Effector CD8-positive, alpha-beta T cell (primary cell): Measurements from ENCODE around the gene THEM5.
"Not testable (repeated sequence)": the region's sequence is repeated elsewhere in the genome, so short reads cannot be mapped to it uniquely, and the experiment has no call there.

Experiments used
- DNase-seq: peaks from one replicate; lab custom pipeline; 2025; lab: John Stamatoyannopoulos, UW

The THEM5 gene

DNA sequence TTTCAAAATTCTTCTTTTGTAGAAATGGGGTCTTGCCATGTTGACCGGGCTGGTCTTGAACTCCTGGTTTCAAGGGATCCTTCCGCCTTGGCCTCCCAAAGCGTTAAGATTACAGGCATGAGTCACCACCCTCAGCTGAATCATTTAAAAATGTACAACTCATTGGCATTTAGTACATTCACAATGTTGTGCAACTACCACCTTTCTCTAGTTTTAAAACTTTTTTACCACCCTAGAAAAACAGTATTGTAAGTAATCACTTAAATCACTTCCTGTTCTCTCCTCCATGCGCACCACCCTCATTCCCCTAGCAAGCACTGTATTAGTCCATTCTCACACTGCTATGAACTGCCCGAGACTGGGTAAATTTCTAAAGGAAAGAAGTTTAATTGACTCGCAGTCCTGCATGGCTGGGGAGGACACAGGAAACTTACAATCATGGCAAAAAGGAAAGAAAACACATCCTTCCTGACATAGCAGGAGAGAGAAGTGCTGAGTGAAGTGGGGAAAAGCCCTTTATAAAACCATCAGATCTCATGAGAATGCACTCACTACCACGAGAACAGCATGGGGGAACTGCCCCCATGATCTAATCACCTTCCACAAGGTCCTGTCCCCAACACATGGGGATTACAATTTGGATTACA lies 14.4 kb upstream of the THEM5 start:
- no peak for DNase-seq

DNA sequence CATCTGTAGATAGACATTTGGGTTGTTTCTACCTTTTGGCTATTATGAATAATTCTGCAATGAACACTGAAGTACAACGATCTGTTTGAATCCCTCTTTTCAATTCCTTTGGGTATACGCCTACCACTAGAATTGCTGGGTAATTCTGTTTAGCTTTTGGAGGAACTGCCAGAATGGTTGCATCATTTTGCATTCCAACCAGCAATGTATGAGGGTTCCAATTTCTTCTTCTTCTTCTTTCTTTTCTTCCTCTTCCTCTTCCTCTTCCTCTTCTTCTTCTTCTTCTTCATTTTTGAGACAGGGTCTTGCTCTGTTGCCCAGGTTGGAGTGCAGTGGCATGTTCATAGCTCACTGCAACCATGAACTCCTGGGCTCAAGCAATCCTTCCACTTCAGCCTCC lies 13.8 kb upstream of the THEM5 start:
- DNase-seq, result no peak

DNA sequence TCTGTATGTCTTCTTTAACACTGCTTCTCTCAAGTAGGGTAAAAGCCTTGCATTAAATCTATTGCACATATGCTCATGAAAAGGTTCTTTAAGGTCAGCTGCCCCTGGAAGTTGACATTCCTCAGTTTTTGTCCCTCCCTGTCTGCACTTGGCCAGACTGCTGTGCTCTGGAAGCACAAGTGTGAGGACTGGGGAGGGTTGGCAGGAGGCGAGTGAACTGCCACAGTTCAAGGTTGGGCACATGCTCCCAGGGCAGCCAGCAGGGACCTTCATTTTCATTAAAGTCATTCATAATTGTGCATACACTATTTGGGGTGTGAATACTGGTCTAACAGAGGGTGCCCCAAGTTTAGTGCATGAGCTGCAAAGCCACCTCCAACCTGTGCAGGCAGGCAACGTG lies 10.9 kb upstream of the THEM5 start:
- no peak for DNase-seq

DNA sequence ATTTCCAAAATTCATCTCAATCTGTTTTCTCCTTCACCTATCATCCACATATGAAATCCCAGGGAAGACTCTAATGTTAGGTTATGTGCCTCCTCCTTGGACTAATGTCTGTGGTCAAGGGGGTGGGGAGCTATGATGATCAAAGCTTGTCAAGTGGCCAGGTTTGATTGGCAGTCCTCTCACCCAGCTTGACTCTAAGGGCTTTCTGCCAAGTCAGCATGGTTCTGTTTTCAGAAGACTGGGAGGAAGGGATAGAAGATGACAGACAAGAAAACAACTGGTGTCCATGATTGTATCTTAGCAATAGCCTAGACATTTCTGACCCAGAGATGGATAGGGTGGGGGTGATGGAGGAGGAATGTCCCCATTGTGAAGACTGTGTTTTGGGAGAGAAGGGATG lies 9.1 kb upstream of the THEM5 start:
- no peak for DNase-seq

DNA sequence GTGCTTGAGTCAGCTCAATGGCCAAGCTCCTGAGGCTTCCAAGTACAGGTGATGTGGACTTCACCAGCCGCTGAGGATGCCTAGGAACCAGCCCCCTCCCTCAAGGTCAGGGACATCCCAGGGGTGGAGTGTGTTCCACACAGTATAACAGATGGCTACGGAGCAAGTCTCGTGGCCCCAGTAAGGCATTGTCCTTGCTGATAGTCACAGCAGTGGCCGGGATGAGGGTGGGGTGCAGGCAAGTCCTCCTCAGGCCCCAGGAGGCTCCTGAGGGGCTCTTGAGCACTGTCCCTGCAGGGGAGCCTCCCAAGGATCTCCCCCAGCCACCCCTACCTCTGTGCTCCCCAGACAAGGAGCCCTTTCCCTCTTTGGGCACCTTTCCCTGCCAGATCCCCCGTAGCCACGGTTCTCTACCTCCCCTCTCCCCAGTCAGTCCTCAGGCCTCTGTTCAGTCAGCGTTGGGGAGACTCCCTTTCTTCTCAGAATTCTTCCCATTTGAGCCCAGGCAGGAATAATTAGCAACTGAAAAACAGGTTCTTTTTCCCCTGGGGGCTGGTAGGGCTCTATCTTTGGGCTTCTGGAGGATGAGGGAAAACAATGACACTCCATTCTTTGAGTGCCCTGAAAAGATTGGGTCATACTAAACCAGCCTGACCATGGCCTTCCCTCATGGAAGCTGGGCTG lies 7.1 kb upstream of the THEM5 start:
- DNase-seq, result no peak

DNA sequence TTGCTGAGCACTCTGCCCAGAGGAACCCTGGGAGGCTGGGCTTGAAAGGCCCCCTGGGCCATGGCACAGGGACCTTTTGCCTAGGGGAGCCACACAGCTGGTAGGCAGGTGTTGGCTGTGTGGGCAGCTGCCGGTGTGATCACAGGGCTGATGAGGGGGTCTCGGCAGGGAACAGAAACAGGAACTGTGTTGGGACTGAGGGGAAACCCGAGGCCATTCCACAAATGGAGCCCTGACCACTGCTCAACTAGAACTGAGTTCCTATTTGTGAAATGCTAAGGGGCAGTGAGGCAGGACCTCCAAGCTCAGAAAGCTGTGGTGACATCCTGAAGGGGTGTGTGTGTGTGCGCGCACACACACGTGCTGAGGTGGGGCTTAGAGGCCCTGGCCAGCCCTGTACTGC lies 6.4 kb upstream of the THEM5 start:
- DNase-seq, result no peak

DNA sequence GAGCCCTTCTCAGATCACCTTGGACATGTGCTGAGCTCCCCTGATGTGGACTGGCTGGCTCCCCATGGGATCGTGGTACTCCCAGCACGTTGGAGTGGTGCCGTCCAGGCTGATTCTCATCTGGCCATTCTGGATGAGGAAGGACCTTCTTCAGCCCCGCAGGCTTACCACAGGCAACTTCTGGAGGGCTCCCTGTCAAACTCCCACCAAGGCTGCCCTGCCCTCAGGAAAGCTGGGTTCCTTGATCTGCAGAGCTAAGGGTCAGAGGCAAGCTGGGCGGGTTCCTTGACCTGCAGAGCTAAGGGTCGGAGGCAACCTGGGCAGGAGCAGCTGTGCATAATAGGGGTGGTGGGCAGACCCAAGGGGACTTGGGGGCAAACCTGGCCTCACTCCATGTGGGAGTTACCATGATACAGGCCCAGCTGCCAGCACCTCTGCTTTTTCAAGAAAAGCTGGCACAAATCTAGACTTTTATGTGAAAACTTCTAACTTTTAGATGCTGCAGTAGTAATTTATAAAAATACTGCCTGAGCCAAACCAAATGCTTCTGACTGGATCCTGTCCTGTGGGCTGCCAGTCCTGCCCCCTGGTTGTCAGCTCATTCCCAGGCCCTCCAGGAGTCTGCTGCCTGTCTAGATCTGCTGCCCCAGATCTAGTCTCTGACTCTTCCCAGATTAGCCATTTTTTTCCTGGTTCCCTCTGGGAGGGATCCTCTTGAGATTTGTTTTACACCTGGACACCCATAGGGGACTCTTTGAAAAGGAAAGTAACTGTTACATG lies 5.6 kb upstream of the THEM5 start:
- DNase-seq, result no peak

DNA sequence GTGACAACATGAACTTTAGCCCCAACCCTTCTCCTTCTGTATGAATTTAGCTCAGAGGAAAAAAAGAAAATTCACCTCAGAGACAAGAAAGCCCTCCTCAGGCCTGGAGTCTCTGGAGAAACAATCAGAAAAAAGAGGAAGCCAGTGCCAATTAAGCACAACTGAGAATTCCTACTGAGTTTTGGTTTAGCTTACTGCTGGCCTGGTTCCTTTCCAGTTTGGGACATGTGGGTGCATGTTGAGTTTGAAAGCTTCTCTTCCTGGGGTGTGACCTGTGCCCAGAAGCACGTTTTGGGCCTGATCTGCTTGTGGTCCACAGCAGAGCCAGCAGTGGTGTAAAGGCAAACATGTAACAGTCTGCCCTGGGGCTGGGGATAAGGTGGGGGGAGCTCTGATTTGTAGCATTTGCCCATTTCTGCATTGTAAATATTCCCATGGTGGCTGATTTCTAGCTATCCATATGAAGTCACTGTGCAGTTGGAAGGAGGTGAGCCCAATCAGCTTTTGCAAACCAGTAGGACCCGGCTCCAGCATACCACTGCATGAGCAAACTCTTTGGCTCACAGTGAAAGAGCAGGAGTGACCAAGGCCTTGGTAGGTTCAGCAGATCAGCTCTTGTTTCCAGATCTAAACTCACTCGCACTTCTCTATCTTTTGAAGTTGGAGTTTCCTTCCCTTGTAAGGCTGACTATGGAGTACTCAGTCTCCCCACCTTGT lies 4.7 kb upstream of the THEM5 start:
- no peak for DNase-seq

DNA sequence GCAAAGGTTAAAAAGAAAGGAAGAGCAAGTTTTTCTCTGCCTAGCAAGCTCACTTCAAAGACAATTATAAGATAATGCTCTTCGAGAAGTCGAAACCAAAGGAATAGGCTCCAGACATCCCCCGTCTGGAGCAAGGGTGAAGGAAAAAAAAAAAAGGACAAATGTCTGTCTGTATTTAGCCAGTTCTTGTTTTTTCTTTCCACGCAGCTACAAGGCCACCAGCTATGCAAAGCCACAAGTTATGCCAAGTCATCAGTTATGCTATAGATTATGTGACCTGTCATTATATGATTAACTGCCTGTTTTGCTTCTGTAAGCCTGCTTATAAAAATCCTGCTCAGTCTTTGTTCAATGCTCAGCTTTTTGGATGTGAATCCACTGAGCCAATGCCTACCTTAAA lies 2.4 kb upstream of the THEM5 start:
- no peak for DNase-seq

DNA sequence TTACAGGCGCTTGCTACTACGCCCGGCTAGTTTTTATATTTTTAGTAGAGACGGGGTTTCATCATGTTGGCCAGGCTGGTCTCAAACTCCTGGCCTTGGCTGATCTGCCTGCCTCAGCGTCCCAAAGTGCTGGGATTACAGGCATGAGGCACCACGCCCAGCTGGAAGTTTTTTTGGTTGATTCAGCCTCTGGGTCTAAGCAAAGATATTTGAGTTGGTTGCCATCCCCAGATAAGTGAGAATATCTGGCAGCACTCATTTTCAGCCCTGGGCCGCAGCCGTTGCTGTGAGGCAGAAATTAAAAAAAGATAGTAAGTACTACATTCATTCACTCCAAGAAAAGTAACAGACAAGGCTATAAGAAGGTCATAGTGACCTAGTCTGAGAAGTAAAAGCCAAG lies 2.0 kb upstream of the THEM5 start:
- not testable (repeated sequence) for DNase-seq

DNA sequence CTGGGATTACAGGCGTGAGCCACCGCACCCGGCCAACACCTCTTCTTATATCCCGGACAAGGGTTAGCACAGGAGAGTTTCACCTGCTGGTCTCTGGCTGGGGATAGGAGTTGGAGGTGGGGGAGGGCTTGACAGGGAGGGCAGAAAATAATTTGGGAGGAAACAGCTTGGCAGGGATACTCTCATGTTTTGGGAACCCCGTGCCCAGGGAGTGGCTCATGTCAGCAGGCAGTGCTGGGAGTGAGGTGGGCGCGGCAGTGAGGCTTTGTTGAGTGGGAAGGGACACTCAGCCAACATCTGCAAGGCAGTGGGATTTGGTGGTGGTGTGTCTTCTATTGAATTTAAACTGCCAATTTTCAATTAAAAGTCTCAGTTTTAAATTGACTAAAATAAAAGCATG lies 1.1 kb upstream of the THEM5 start:
- DNase-seq, result no peak

DNA sequence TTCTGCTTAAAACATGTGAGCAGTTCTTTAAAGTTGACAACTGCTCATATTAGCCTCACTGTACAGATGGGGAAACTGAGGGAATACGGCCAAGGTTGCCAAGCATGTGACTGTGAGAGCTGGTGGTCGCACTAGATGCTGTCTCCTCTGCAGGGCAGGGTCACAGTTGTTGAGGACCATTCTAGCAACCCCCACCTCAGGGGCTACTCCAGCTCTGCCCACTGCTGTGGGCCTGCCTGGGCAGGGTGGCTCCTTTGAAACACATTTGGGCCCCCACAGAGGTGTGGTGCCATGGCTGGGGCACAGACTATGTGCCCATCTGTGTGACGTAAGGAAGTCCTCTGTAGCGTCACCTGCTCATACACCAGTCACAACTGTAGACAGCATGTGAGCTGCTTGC lies 779 bp downstream of the THEM5 start:
- DNase-seq, result no peak

DNA sequence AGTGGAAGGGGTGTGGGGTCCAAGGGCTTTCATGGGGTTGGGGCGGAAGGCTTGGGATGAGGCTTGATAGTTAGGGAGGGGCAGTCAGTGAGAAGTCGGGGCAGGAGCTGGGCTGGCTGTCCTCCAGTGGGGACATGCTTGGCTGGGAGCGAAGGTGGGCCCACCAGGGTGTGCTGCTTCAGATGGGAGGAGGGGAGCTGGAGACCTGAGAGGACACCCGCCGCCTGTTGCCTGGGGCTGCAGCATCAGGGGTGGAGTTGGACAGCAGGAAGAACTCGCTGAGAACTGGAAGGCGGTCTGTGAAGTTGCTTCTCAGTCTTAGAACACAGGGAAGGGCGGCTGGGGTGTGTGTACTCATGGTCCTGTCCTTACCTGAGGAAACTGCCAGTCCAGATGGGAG lies 1.6 kb downstream of the THEM5 start:
- no peak for DNase-seq

DNA sequence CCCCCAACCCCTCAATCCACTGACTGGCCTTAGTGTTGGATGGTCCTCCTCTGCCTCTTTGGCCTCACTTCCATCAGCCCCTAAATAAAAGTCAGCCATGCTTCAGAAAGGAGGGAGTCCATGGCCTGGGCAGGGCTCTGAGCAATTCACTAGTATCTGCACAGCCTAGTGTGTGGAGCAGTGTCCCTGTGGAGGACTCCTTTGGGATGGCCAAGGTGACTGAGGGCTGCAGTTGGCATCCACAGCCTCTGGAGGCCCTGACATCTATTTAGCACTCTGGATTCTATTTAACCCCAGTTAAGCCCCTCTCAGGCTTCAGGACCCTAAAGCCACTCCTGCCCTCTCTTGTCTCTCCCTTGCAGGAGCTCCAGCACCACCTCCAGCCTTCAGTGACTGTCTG lies 3.6 kb downstream of the THEM5 start:
- DNase-seq, result no peak

DNA sequence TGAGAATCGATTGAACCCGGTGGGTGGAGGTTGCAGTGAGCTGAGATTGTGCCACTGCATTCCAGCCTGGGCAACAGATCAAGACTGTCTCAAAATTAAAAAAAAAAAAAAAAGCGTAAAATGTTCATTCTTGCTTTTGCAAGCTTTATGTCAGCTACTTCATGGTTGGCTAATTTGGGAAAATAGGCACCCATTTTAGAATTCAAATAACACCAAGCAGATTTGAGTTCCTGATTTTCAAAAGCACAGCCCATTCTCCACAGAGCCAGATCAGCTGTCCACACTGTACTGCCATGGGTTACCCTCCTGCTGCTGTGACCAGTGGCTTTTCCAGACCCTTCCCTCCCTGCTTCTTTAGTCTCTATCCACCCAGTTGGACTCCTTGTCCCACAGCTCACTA lies 4.4 kb downstream of the THEM5 start:
- no peak for DNase-seq

DNA sequence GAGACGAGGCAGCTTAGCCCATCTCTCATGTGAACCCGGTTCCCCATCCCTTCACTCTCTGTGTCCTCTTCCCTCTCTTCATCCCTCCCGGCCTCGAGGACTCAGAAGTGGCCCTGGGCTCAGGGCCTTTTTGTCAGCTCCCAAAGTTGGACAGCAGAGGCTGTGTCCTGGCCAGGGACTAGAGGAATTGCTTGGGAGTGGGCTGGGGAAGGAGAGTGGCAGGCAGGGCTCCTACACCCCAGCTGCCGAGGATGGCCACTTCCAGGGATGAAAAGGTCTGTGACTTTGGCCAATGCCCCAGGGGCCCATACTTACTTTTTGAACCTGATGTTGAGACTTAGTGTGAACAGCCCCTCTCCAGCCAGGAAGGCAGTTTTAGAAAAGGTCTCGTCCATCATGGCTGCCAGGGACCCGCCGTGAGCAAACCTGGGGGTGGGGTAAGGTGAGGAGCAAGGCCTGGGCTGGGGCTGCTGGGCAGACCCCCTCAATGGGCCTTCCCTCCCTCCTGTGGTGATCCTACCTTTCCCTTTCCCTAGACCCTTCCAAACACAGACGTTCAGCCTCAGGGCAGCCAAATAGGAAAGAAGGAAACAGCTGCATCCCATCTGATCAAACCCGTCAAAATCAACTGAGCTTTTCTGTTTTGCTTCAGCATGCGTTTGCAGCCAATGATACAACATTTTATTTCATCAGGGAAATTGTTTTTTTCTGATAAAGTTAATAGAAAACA lies 5.5 kb downstream of the THEM5 start:
- DNase-seq, result no peak

DNA sequence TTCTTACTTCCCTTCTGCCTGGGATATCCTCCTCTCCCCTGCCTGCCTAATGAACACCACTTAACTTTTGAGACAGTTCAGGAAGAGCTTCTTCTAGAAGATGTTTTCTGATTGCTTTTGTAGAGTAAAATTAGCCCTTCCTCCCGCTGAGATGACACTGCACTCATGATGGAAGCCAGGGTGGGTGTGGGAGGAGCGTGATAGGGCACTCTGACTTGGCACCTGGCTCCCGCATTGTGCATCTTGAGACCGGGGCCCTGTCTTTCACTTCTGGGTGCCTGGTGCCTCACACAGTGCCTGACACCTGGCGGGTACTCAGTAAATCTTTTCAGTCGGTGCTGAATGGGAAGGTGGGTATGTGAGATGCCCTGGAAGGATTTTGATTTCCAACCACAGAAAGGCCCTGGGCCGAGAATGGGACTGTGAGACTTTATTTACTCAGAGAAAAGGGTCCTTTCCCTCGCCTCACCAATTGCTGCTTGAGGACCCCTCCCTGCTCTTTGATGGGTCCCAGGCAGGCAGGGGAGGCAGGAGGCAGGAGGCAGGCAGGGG lies 6.8 kb downstream of the THEM5 start:
- no peak for DNase-seq

DNA sequence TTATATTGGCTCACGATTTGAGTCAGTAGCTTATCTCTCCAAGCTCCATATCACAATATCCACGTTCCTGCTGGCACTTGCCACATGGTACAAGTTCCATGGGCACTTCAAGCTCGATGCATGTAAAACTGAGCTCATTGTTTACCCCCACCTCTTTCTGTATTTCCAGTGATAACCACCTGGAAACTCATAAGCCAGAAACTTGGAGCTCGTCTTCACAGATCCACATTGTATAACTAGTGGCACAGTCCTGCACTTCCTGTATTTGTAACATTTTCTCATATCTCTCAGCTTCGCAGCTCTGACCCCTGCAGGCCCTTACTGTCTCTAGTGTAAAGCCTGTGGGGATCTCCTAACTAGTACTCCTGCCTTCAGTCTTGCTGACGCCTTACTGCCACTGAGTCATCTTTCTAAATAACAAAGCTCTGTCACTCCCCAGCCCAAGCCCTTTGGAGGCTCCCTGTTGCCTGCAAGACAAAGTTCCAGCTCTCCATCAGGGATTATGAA lies 7.4 kb downstream of the THEM5 start:
- DNase-seq, result no peak

DNA sequence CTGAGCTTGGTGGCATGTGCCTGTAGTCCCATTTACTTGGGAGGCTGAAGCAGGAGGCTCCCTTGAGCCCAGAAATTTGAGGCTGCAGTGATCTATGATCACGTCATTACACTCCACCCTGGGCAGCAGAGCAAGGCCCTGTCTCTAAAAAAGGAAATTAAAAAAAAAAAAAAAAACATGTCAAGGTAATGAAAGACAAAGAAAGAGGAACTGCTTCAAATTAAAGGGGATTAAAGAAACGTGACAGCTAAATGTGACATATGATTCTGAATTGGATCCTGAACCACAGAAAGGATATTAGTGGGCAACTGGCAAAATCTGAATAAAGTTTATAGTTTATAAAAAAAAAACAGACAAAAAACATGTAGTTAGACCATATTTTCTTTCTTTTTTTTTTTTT lies 10.1 kb downstream of the THEM5 start:
- DNase-seq, result no peak

DNA sequence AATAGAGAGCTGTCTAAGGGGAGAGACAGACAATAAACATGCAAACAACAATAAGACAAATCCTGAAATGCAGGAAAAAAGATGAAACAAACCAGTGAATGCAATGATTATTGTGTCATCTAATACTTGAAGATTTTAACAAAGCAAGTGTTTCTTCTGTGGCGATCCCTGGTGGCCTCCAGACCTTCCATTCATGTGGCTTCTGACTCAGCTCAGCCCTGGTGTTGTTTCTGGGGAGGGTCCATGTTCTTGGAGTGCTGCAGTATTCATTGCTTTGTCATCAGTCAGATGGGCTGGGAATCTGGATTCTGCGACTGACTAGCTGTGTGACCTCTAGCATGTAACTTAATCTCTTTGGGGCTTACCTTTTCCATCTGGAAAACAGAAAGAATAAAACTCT lies 12.4 kb downstream of the THEM5 start:
- DNase-seq, result no peak

DNA sequence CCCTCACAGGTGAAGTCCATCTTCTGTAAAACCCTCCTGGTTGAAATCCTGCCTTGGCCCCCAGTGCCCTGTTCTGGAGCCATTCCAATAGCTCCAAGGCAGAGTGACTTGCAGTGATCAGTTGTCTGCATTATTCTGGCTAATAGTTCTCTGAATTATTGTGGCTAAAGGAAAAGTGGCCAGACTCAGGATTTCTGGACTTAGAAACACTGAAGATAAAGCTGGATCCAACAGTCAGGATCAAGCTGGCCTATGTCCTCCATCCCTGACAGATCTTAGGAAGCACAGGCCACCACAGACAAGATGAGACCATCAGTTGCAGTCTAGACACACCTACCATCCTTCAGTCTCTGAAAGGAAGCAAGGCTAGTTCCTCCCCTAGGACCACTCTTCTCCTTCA lies 13.1 kb downstream of the THEM5 start:
- DNase-seq, result no peak
